Neural cell (in vitro differentiated cells): ENCODE data around the gene RACK1.

ENCODE experiments used
- CTCF ChIP-seq: fragments of 450-650 bp; IDR thresholded peaks from 2 replicates; pipeline ENCODE4 v1.5.1; 2014; ENCODE audit warnings: antibody characterized with exemption, mild to moderate bottlenecking, moderate library complexity; ENCODE audit not compliant: poor library complexity, severe bottlenecking
- EP300 ChIP-seq: fragments of 450-650 bp; conservative IDR thresholded peaks from 2 replicates; pipeline ENCODE4 v1.6.1; 2014; ENCODE audit warnings: antibody characterized with exemption, mild to moderate bottlenecking, moderate library complexity; ENCODE audit not compliant: poor library complexity, severe bottlenecking
- EZH2 ChIP-seq: fragments of 200-600, 300-800 bp; shearing (Covaris generic), sonication (generic); IDR thresholded peaks from 2 replicates; pipeline ENCODE4 v1.6.1; 2014; ENCODE audit warnings: antibody characterized with exemption, low read length, borderline replicate concordance, mild to moderate bottlenecking; ENCODE audit not compliant: insufficient read depth, poor library complexity, severe bottlenecking
- POLR2AphosphoS5 ChIP-seq: IDR thresholded peaks from 2 replicates; pipeline ENCODE4 v1.6.1; 2012
- RAD21 ChIP-seq: fragments of 450-650 bp; conservative IDR thresholded peaks from 2 replicates; pipeline ENCODE4 v1.6.1; 2014; ENCODE audit warnings: antibody characterized with exemption, mild to moderate bottlenecking, moderate library complexity
- SMC3 ChIP-seq: fragments of 450-650 bp; conservative IDR thresholded peaks from 2 replicates; pipeline ENCODE4 v1.6.1; 2014; ENCODE audit warnings: antibody characterized with exemption, mild to moderate bottlenecking, moderate library complexity; ENCODE audit not compliant: poor library complexity

GRCh38 chr5:181232593-181232992, 11.1 kb downstream of the RACK1 start:
- TF ChIP-seq RAD21 = no peak
- no peak for TF ChIP-seq CTCF
- no peak for TF ChIP-seq SMC3
- no peak for TF ChIP-seq EZH2
- no peak for TF ChIP-seq EP300
- TF ChIP-seq POLR2AphosphoS5 = no peak
